Retinal pigment epithelial cell (primary cell): Measurements from ENCODE around the gene RAPGEF1.

Source experiments
- DNase-seq: peaks from one replicate; pipeline ENCODE4 v3.0.0-alpha.2; 2010; ENCODE audit warnings: low read depth
- H3K4me3 ChIP-seq: 2 replicates; pipeline ENCODE4 v1.5.1; 2011; ENCODE audit warnings: mild to moderate bottlenecking, low read length, control low read depth, moderate library complexity
- TF ChIP-seq, protein P1 (sequence below): conservative IDR thresholded peaks from 2 replicates; pipeline ENCODE4 v1.5.1; 2011; ENCODE audit warnings: low read depth, low read length, control low read depth, inconsistent platforms

RAPGEF1 gene

DNA sequence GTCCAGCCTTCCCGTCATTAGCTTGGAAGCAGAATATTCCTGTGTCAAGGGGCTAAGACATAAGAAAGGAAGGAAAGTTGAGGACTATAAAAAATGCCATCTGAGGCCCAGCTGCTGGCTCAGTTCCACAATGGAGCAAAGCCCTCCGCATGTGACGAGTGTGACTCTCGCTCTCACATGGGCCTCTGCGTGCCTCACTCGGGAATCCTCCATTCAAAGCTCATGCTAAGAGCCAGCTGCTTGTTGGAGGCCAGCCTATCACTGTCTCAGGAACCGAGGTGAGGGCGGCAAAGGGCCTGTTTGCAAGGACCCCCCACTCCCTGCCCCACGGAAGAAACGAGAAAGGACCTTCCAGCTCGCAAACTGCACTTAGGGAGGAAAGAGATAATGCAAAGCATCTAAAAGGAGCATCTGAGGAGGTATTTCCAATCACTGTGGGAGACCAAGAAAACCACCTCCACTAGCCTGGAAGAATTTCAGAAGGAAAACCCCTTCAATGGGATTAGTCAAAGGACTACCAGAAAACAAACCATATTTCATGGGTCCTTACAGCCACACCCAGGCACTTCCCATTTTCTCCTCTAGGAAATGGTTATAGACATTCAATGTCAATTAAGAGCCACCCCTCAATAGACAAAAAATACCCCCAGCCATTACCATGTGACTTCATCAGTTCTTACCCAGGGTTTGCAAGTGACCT is 99.3 kb downstream of the RAPGEF1 start:
- DNase-seq: peak; percentile 78
- H3K4me3 ChIP-seq: no peak overlapping the region
- TF ChIP-seq, protein P1, sequence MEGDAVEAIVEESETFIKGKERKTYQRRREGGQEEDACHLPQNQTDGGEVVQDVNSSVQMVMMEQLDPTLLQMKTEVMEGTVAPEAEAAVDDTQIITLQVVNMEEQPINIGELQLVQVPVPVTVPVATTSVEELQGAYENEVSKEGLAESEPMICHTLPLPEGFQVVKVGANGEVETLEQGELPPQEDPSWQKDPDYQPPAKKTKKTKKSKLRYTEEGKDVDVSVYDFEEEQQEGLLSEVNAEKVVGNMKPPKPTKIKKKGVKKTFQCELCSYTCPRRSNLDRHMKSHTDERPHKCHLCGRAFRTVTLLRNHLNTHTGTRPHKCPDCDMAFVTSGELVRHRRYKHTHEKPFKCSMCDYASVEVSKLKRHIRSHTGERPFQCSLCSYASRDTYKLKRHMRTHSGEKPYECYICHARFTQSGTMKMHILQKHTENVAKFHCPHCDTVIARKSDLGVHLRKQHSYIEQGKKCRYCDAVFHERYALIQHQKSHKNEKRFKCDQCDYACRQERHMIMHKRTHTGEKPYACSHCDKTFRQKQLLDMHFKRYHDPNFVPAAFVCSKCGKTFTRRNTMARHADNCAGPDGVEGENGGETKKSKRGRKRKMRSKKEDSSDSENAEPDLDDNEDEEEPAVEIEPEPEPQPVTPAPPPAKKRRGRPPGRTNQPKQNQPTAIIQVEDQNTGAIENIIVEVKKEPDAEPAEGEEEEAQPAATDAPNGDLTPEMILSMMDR: no peak

DNA sequence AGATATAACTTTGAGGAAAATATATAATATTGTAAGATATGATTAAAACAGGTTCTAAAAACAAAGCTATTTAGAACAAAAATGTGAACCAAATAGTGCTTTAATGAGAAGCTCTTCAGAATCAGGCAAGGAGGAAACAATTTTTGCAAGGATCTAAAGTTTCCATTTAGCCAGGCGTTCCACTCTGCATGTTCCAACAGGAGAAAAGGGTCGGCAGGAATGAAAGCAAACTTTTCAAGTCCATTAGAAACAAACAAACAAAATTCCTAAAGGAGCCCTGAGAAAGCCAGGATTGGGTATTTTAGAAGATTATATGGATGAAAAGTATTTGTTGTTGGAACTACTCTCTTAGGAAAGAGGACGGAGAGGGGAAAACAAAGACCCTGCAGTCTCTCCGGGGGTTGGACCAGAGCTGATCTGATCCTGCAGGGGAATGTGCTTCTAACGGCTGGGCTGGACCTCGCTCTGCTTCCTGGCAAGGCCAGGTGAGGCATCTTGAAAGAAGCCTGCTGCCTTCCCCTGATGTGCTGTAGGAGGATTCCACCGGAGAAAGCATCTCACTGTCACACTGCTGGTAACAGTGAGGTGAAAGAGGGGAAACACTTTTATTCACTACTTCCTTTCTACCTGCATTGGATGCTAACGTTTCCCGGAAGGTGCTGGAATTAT is 100.0 kb downstream of the RAPGEF1 start:
- H3K4me3 ChIP-seq: no peak overlapping the region
- TF ChIP-seq, protein P1: no peak
- DNase-seq: no peak

GRCh38 chr9:131636593-131636992 is 103.3 kb downstream of the RAPGEF1 start:
- H3K4me3 ChIP-seq: no peak overlapping the region
- DNase-seq: no peak
- TF ChIP-seq, protein P1: no peak

DNA sequence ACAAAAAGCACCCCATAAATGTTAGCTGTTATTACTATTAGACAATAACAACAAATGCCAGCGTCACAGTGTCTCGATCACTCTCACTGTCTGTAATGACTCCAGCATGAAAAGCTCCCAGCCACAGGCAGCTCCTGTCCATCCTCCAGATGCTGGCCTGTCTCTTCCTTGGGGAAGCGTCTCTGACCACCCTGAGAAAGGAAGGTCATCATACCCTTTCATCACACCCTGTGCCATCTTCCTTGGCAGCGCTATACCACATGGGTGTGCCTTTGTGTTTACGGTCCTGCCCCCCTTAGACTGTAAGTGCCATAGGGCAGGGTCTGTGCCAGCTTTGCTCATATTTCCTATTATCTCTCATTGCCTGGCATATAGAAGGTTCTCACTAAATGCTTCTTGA is 104.0 kb downstream of the RAPGEF1 start:
- H3K4me3 ChIP-seq: no peak overlapping the region
- DNase-seq: no peak
- TF ChIP-seq, protein P1: no peak

- TF ChIP-seq, protein P1: peak; percentile 22
- peak; percentile 92 for DNase-seq
- H3K4me3 ChIP-seq: no peak overlapping the region
Observed at GRCh38 chr9:131635285-131635684, 104.6 kb downstream of the RAPGEF1 start.

DNA sequence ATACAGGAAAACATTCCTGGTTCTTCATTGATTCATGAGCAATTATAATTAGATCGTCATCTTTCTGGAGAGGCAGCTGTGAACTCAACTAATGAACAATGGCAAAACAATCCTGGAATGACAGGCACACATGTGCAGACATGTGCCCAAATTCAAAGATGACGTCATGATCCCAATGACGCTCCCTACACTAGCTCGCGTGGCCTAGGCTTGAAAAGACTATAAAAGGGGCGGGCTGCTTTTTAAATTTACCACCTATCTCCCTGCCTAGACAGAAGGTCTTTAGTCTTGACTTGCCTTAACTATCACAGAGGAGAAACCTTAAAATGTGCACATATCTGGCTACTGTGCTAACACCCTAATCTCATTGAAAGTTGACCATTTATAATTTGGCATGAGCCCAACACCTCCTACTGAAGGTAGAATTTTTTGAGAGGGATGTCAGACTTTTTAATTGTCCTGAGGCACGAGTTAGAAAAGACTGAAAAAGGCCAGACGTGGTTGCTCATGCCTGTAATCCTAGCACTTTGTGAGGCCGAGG is 106.3 kb downstream of the RAPGEF1 start:
- TF ChIP-seq, protein P1: no peak
- no peak for DNase-seq
- H3K4me3 ChIP-seq: no peak overlapping the region
